HepG2 (cell line): ENCODE data around the gene KCNJ1. TPM values are rescaled to one million over a fixed set of nuclear protein-coding genes. Genes with fewer than 3 reads are reported as not detected.

Source experiments
- ATAC-seq: fragments of 200-7000 bp; cut with Tn5 transposase; 3 replicates; pipeline ENCODE4 v1.9.1; 2020; ENCODE audit warnings: mild to moderate bottlenecking, moderate library complexity
- BruUV-seq: library from RNA; stranded (reverse); fragments of 400-500 nt; replicated peaks from 2 replicates; lab custom pipeline; 2021; lab: Mats Ljungman, UMichigan
- CTCF ChIA-PET: fragments of 300-600 bp; formaldehyde crosslinking; extraction: SDS; loops from one replicate; lab custom pipeline; 2021; ENCODE audit warnings: low total read pairs, inconsistent platforms, low intra/inter-chr PET ratio; lab: Yijun Ruan, JAX
- POLR2A ChIA-PET: fragments of 350-600 bp; sonication (Branson Sonifier 250); formaldehyde crosslinking; loops from one replicate; lab custom pipeline; 2020; ENCODE audit warnings: antibody characterized with exemption, inconsistent platforms; lab: Yijun Ruan, JAX
- DNase-seq: peaks from one replicate; pipeline ENCODE4 v3.0.0-alpha.2; 2015; ENCODE audit warnings: low spot score
- FAIRE-seq: peaks from 3 replicates; lab custom pipeline; 2011; peaks lifted over from hg19 to GRCh38; lab: Jason Lieb, UNC
- H2AFZ ChIP-seq: one replicate; pipeline ENCODE4 v1.6.1; 2011; ENCODE audit warnings: low read length, inconsistent platforms
- H3K27ac ChIP-seq: fragments of 300-600 bp; 3 replicates; pipeline ENCODE4 v1.8.0; 2011; ENCODE audit warnings: mixed run types, mild to moderate bottlenecking, mixed read lengths, low read length, inconsistent platforms; ENCODE audit not compliant: insufficient read depth; ENCODE audit errors: extremely low read length
- H3K27me3 ChIP-seq, 2 experiments: fragments of 200-600 bp in 1 of 2; 2 replicates in 1 of 2; 3 replicates in 1 of 2; pipeline versions ENCODE4 v1.6.0 to v1.8.0; 2011; ENCODE audit warnings: low read length in 2 of 2, mild to moderate bottlenecking in 2 of 2, moderate library complexity in 2 of 2, inconsistent platforms in 1 of 2; ENCODE audit not compliant: insufficient read depth in 2 of 2, control insufficient read depth in 1 of 2
- H3K36me3 ChIP-seq, 2 experiments: fragments of 200-600 bp in 1 of 2; replicated peaks in 1 of 2; 2 replicates in 1 of 2; 3 replicates in 1 of 2; pipeline versions ENCODE4 v1.5.1 to v1.8.0; 2011; ENCODE audit warnings: low read length in 2 of 2, inconsistent platforms in 1 of 2; ENCODE audit not compliant: insufficient read depth in 2 of 2, control insufficient read depth in 1 of 2
- H3K4me1 ChIP-seq: 2 replicates; pipeline ENCODE4 v1.5.1; 2012; ENCODE audit warnings: low read length, inconsistent platforms; ENCODE audit not compliant: insufficient read depth
- H3K4me2 ChIP-seq: 2 replicates; pipeline ENCODE4 v1.6.0; 2011; ENCODE audit warnings: low read depth, low read length, inconsistent platforms
- H3K4me3 ChIP-seq, 3 experiments: fragments of 200-600 bp in 1 of 3; sonication (generic), shearing (Covaris generic) in 1 of 3; replicated peaks in 1 of 3; 2 replicates each; pipeline ENCODE4 v1.5.1; 2011 to 2016; ENCODE audit warnings: low read length in 3 of 3, inconsistent platforms in 2 of 3, low read depth in 2 of 3, mild to moderate bottlenecking in 2 of 3, control low read depth in 1 of 3, mixed read lengths in 1 of 3; ENCODE audit not compliant: insufficient read depth in 1 of 3
- H3K79me2 ChIP-seq: one replicate; pipeline ENCODE4 v1.6.1; 2011; ENCODE audit warnings: low read length, inconsistent platforms; ENCODE audit not compliant: insufficient read depth
- H3K9ac ChIP-seq: 2 replicates; pipeline ENCODE4 v1.6.0; 2011; ENCODE audit warnings: mild to moderate bottlenecking, low read depth, low read length, inconsistent platforms; ENCODE audit not compliant: insufficient read depth
- H3K9me3 ChIP-seq: 2 replicates; pipeline ENCODE4 v1.5.1; 2012; ENCODE audit warnings: mild to moderate bottlenecking, low read length
- H4K20me1 ChIP-seq: 2 replicates; pipeline ENCODE4 v1.6.0; 2011; ENCODE audit warnings: inconsistent platforms, mild to moderate bottlenecking, low read length, moderate library complexity; ENCODE audit not compliant: insufficient read depth
- EZH2 ChIP-seq: conservative IDR thresholded peaks from 2 replicates; pipeline ENCODE4 v1.6.1; 2012; ENCODE audit warnings: mild to moderate bottlenecking, low read depth, low read length, moderate library complexity
- HNF4G ChIP-seq, 2 experiments: sonication (generic) in 1 of 2; formaldehyde crosslinking in 1 of 2; IDR thresholded peaks; 2 replicates each; pipeline versions ENCODE4 v1.4.0 to v1.6.1; 2011 to 2020; ENCODE audit warnings: borderline replicate concordance in 2 of 2, low read depth in 2 of 2, mild to moderate bottlenecking in 2 of 2, low read length in 1 of 2, missing genetic modification reagents in 1 of 2, moderate library complexity in 1 of 2
- MTF1 ChIP-seq: sonication (generic); formaldehyde crosslinking; IDR thresholded peaks from 2 replicates; pipeline ENCODE4 v1.5.0; 2020; ENCODE audit warnings: missing genetic modification reagents
- NFIC ChIP-seq: IDR thresholded peaks from 2 replicates; pipeline ENCODE4 v1.6.1; 2012; ENCODE audit warnings: mild to moderate bottlenecking, low read length, inconsistent platforms
- U2AF2 ChIP-seq: fragments of 200-400 bp; formaldehyde crosslinking; IDR thresholded peaks from 2 replicates; pipeline ENCODE4 v1.6.1; 2017; ENCODE audit warnings: low read depth, mild to moderate bottlenecking, low read length
- USF2 ChIP-seq, 2 experiments: sonication (generic) in 1 of 2; formaldehyde crosslinking in 1 of 2; IDR thresholded peaks; 2 replicates each; pipeline versions ENCODE4 v1.5.1 to v1.6.1; 2011 to 2020; ENCODE audit warnings: borderline replicate concordance in 1 of 2, low read depth in 1 of 2, low read length in 1 of 2, mild to moderate bottlenecking in 1 of 2, missing genetic modification reagents in 1 of 2, moderate library complexity in 1 of 2
- YEATS4 ChIP-seq: sonication (generic); formaldehyde crosslinking; IDR thresholded peaks from 2 replicates; pipeline ENCODE4 v1.4.0; 2020; ENCODE audit warnings: missing genetic modification reagents, borderline replicate concordance
- ZMAT3 ChIP-seq: sonication (generic); formaldehyde crosslinking; conservative IDR thresholded peaks from 2 replicates; pipeline ENCODE4 v1.7.0; 2021; ENCODE audit warnings: missing genetic modification reagents
- ZNF44 ChIP-seq: sonication (generic); formaldehyde crosslinking; IDR thresholded peaks from 2 replicates; pipeline ENCODE4 v1.5.1; 2020; ENCODE audit warnings: mild to moderate bottlenecking, missing genetic modification reagents
- ZNF709 ChIP-seq: sonication (generic); formaldehyde crosslinking; IDR thresholded peaks from 2 replicates; pipeline ENCODE4 v1.5.0; 2020; ENCODE audit warnings: mild to moderate bottlenecking, missing genetic modification reagents
- ZNF737 ChIP-seq: sonication (generic); formaldehyde crosslinking; IDR thresholded peaks from 2 replicates; pipeline ENCODE4 v1.5.0; 2020; ENCODE audit warnings: missing genetic modification reagents, mild to moderate bottlenecking, borderline replicate concordance
- ZNF766 ChIP-seq: sonication (generic); formaldehyde crosslinking; IDR thresholded peaks from 2 replicates; pipeline ENCODE4 v1.5.0; 2020; ENCODE audit warnings: missing genetic modification reagents, borderline replicate concordance
- ZNF790 ChIP-seq: sonication (generic); formaldehyde crosslinking; IDR thresholded peaks from 2 replicates; pipeline ENCODE4 v1.8.0; 2022; ENCODE audit warnings: missing genetic modification reagents, mild to moderate bottlenecking, borderline replicate concordance
- WGBS: methylation state at CpG from one replicate; pipeline ENCODE4 v1.1.6; 2017; ENCODE audit warnings: low lambda C conversion rate; 5-methylcytosine and 5-hydroxymethylcytosine counted together
- in situ Hi-C: cut with HindIII; loops from 2 replicates; pipeline ENCODE4 v1.10.0; 2017; ENCODE audit warnings: low pct_unique_long_range_greater_than_20kb; ENCODE audit not compliant: extremely low pct_ligation_motif_present
- intact Hi-C: fragments of 100-400 bp; cut with micrococcal nuclease; formaldehyde crosslinking; loops from one replicate; pipeline ENCODE4 v1.10.0; 2022; ENCODE audit not compliant: unreplicated experiment
- polyA plus RNA-seq, 8 experiments: library from polyadenylated mRNA; depleted of rRNA in 3 of 8; stranded (reverse) in 7 of 8; unstranded in 1 of 8; fragments of >200 nt; fragmentation: Illumina TruSeq in 4 of 8; extraction: Trizol in 4 of 8; gene quantifications; 2 replicates each; pipeline versions ENCODE4 v1.2.1 to v1.2.3, GENCODE V29; 2011 to 2016; ENCODE audit warnings: low read depth in 4 of 8, missing spikeins in 1 of 8, mixed read lengths in 1 of 8; ENCODE audit not compliant: insufficient read depth in 1 of 8
- total RNA-seq, 5 experiments: library from RNA; depleted of rRNA; stranded (reverse); fragments of >200 nt; fragmentation: Illumina TruSeq; extraction: Trizol; gene quantifications; 2 replicates each; pipeline ENCODE4 v1.2.3, GENCODE V29; 2016; ENCODE audit warnings: low read depth in 1 of 5

KCNJ1 gene
- total and polyA plus RNA-seq, 2 of the 13 experiments (the other 11 are each of a cell fraction or from before 2014, with no cell fraction given) = not detected

GRCh38 chr11:128908391-128909246 is 41.5 kb upstream of the KCNJ1 start:
- ChIA-PET CTCF (no interaction called here), POLR2A (no interaction called here)
- in situ Hi-C loops = no loop called here
- WGBS = 35% methylated on average over 8 of the region's 12 CpGs
- no peak for ATAC-seq
- no peaks in the 10 kb centered on the region for H3K4me1 ChIP-seq
- H2AFZ ChIP-seq = no peak overlapping the region
- H3K4me3 ChIP-seq = no peak overlapping the region
- H3K27me3 ChIP-seq = peaks cover 5 to 25% of the 10 kb centered on the region in 2 experiments; a peak in 3 of 5 replicates
- no peaks in the 10 kb centered on the region for H3K79me2 ChIP-seq
- no peak overlapping the region for H3K9ac ChIP-seq
- H3K4me2 ChIP-seq = no peak overlapping the region
- H3K9me3 ChIP-seq = no peaks in the 10 kb centered on the region
- no peak for FAIRE-seq
- no peaks in the 10 kb centered on the region for H3K36me3 ChIP-seq
- no peak overlapping the region for H3K27ac ChIP-seq
- intact Hi-C loops = no loop called here
- DNase-seq = no peak
- no peak for TF ChIP-seq ZNF44 (CRISPR knock-in tag)
- TF ChIP-seq ZNF790 (CRISPR knock-in tag) = no peak
- no peak for TF ChIP-seq NFIC
- no peak for TF ChIP-seq ZNF737 (CRISPR knock-in tag)
- no peak for TF ChIP-seq YEATS4 (CRISPR knock-in tag)
- no peak for TF ChIP-seq EZH2
- no peak for TF ChIP-seq U2AF2
- TF ChIP-seq MTF1 (CRISPR knock-in tag) = no peak
- TF ChIP-seq ZNF766 (CRISPR knock-in tag) = no peak
- no peak for TF ChIP-seq USF2 (IDR thresholded peaks at IDR 0.05; ENCODE audit: low read depth, low read length)
- TF ChIP-seq USF2 (CRISPR knock-in tag; IDR thresholded peaks at IDR 0.05; ENCODE audit: borderline replicate concordance) = no peak
- TF ChIP-seq HNF4G (IDR thresholded peaks at IDR 0.05; ENCODE audit: borderline replicate concordance, low read depth, low read length) = no peak
- TF ChIP-seq HNF4G (CRISPR knock-in tag; IDR thresholded peaks at IDR 0.05; ENCODE audit: borderline replicate concordance, low read depth) = no peak
- TF ChIP-seq ZNF709 (CRISPR knock-in tag) = no peak
- no peak for TF ChIP-seq ZMAT3 (CRISPR knock-in tag)
- H4K20me1 ChIP-seq = no peaks in the 10 kb centered on the region
- BruUV-seq = no TSS peak
